ENCODE data around the gene INPP5F. TPM values are rescaled to one million over a fixed set of nuclear protein-coding genes. Genes with fewer than 3 reads are reported as not detected.
A peak's percentile ranks its signal among the peaks of the same experiment; 100 is the strongest.

The INPP5F gene
- total and polyA plus RNA-seq, 2 donors (not counting 1 experiment from before 2014, with no cell fraction given) = 11.2 to 37.5 TPM

DNA sequence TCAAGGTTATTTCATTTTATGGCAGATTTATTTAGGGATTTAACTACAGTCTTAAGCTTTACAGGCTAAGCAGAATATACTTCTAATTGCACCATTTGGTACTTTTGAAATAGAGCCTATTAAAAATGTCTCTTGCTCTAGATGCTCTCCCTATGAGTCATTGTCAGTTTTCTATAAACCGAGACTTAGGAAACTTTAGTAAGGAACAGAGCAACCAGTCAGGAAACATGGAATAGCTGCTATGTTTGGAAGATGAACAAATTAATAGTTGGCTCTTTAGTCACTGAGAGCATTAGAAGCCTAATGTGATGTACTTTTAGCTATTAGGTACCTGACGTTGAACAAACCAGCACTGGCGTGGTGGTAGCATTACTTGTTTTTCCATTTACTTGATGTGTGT, 35.3 kb downstream of the INPP5F start:
- intact Hi-C loops (cut with micrococcal nuclease) = no loop called here
- Histone ChIP-seq H3K27me3 (replicated peaks in 1 of 4; ENCODE audit: control extremely low read depth in 1 of 4, control insufficient read depth in 3 of 4, insufficient read depth in 4 of 4, low read length in 3 of 4) (no peaks in the 10 kb centered on the region), H3K27ac (ENCODE audit: low read length in 2 of 2) (no peak overlapping the region), H3K9ac (ENCODE audit: low read length) (no peak overlapping the region), H3K9me3 (ENCODE audit: control extremely low read depth in 1 of 3, control insufficient read depth in 2 of 3, insufficient read depth in 1 of 3, low read length in 2 of 3) (no peaks in the 10 kb centered on the region), H3K4me2 (replicated peaks; ENCODE audit: low read depth, low read length, poor library complexity, severe bottlenecking) (no peak overlapping the region), H3K4me1 (ENCODE audit: control insufficient read depth in 2 of 2, insufficient read depth in 2 of 2, low read length in 2 of 2) (no peaks in the 10 kb centered on the region), H3K4me3 (ENCODE audit: control extremely low read depth in 1 of 5, extremely low read depth in 1 of 5, insufficient read depth in 1 of 5, low read depth in 2 of 5, low read length in 4 of 5) (no peak overlapping the region), H2AFZ (ENCODE audit: insufficient read depth, low read depth, low read length, poor library complexity, severe bottlenecking) (no peak overlapping the region), H3K36me3 (replicated peaks in 1 of 2; ENCODE audit: control extremely low read depth in 1 of 2, control insufficient read depth in 1 of 2, extremely low read depth in 1 of 2, insufficient read depth in 2 of 2, low read length in 1 of 2) (peaks cover 0 to 25% of the 10 kb centered on the region in 2 experiments), H3K79me2 (ENCODE audit: control insufficient read depth, insufficient read depth, low read length) (peaks cover 20% of the 10 kb centered on the region), H4K20me1 (ENCODE audit: control insufficient read depth, insufficient read depth, low read length, poor library complexity, severe bottlenecking) (no peaks in the 10 kb centered on the region)
- DNase-seq (no peak), ATAC-seq (ENCODE audit: low read depth) (no peak)
- H3K27me3 Mint-ChIP-seq = no peaks in the 10 kb centered on the region
- H3K27ac Mint-ChIP-seq = no peak overlapping the region
- CTCF ChIA-PET = interaction anchor here (1.2 to 2.0 kb wide), 4 partner anchors 9 to 54 kb away, joined by 3 to 7 read pairs (median 4); no protein-coding TSS in a partner anchor
- POLR2A ChIA-PET = interaction anchor here (0.5 kb wide), 1 partner anchor 643 kb away, joined by 3 read pairs; no protein-coding TSS in a partner anchor
- no peaks in the 10 kb centered on the region for H3K9me3 Mint-ChIP-seq (ENCODE audit: insufficient read depth)
- TF ChIP-seq EZH2 (IDR thresholded peaks at IDR 0.05; ENCODE audit: borderline replicate concordance, insufficient read depth, low read depth, low read length, poor library complexity, severe bottlenecking) = no peak
- peaks cover 9% of the 10 kb centered on the region for H3K4me1 Mint-ChIP-seq
- no peak overlapping the region for H3K4me3 Mint-ChIP-seq
- WGBS (ENCODE audit: insufficient coverage) = 94% methylated on average over 2 of the region's 3 CpGs

DNA sequence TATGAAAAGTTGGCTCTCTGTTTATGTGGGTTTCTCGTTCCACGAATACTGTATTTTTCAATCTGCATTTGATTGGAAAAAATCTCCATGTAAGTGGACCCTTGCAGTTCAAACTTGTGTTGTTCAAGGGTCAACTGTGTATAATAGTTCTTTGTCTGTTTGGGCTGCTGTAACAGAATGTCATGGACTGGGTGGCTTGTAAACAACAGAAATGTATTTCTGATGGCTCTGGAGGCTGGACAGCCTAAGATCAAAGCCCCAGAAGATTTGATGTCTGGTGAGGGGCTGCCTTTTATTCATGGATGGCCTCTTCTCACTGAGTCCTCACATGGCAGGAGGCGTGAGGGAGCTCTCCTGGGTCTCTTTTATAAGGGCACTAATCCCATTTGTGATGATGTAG, 36.2 kb downstream of the INPP5F start:
- H3K36me3 ChIP-seq (replicated peaks in 1 of 2; ENCODE audit: control extremely low read depth in 1 of 2, control insufficient read depth in 1 of 2, extremely low read depth in 1 of 2, insufficient read depth in 2 of 2, low read length in 1 of 2) = peaks cover 0 to 25% of the 10 kb centered on the region in 2 experiments
- Mint-ChIP-seq H3K4me3 (no peak overlapping the region), H3K27me3 (no peaks in the 10 kb centered on the region), H3K4me1 (peaks cover 11% of the 10 kb centered on the region), H3K9me3 (ENCODE audit: insufficient read depth) (no peaks in the 10 kb centered on the region), H3K27ac (peak overlapping the region; percentile 26)
- H3K4me3 ChIP-seq (ENCODE audit: control extremely low read depth in 1 of 5, extremely low read depth in 1 of 5, insufficient read depth in 1 of 5, low read depth in 2 of 5, low read length in 4 of 5) = no peak overlapping the region
- WGBS (ENCODE audit: insufficient coverage) = 93% methylated on average over 2 of the region's 3 CpGs
- no peak overlapping the region for H2AFZ ChIP-seq (ENCODE audit: insufficient read depth, low read depth, low read length, poor library complexity, severe bottlenecking)
- ATAC-seq (ENCODE audit: low read depth) = no peak
- H4K20me1 ChIP-seq (ENCODE audit: control insufficient read depth, insufficient read depth, low read length, poor library complexity, severe bottlenecking) = no peaks in the 10 kb centered on the region
- no peaks in the 10 kb centered on the region for H3K4me1 ChIP-seq (ENCODE audit: control insufficient read depth in 2 of 2, insufficient read depth in 2 of 2, low read length in 2 of 2)
- H3K27ac ChIP-seq (ENCODE audit: low read length in 2 of 2) = no peak overlapping the region
- no peak for DNase-seq
- H3K27me3 ChIP-seq (replicated peaks in 1 of 4; ENCODE audit: control extremely low read depth in 1 of 4, control insufficient read depth in 3 of 4, insufficient read depth in 4 of 4, low read length in 3 of 4) = no peaks in the 10 kb centered on the region
- no peak overlapping the region for H3K4me2 ChIP-seq (replicated peaks; ENCODE audit: low read depth, low read length, poor library complexity, severe bottlenecking)
- no peaks in the 10 kb centered on the region for H3K9me3 ChIP-seq (ENCODE audit: control extremely low read depth in 1 of 3, control insufficient read depth in 2 of 3, insufficient read depth in 1 of 3, low read length in 2 of 3)
- intact Hi-C loops (cut with micrococcal nuclease) = no loop called here
- H3K9ac ChIP-seq (ENCODE audit: low read length) = no peak overlapping the region
- TF ChIP-seq EZH2 (IDR thresholded peaks at IDR 0.05; ENCODE audit: borderline replicate concordance, insufficient read depth, low read depth, low read length, poor library complexity, severe bottlenecking) = no peak
- TF ChIP-seq, protein P1, sequence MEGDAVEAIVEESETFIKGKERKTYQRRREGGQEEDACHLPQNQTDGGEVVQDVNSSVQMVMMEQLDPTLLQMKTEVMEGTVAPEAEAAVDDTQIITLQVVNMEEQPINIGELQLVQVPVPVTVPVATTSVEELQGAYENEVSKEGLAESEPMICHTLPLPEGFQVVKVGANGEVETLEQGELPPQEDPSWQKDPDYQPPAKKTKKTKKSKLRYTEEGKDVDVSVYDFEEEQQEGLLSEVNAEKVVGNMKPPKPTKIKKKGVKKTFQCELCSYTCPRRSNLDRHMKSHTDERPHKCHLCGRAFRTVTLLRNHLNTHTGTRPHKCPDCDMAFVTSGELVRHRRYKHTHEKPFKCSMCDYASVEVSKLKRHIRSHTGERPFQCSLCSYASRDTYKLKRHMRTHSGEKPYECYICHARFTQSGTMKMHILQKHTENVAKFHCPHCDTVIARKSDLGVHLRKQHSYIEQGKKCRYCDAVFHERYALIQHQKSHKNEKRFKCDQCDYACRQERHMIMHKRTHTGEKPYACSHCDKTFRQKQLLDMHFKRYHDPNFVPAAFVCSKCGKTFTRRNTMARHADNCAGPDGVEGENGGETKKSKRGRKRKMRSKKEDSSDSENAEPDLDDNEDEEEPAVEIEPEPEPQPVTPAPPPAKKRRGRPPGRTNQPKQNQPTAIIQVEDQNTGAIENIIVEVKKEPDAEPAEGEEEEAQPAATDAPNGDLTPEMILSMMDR (IDR thresholded peaks at IDR 0.05) = no peak
- H3K79me2 ChIP-seq (ENCODE audit: control insufficient read depth, insufficient read depth, low read length) = peaks cover 16% of the 10 kb centered on the region
- POLR2A ChIA-PET = interaction anchor here (0.7 kb wide), 1 partner anchor 80 kb away, joined by 3 read pairs; no protein-coding TSS in a partner anchor
- CTCF ChIA-PET = interaction anchor here (0.6 kb wide), 1 partner anchor 58 kb away, joined by 4 read pairs; no protein-coding TSS in a partner anchor

All from B cell (primary cell).